ENCODE results near the gene OCIAD2. TPM values are rescaled to one million over a fixed set of nuclear protein-coding genes. Genes with fewer than 3 reads are reported as not detected.
"Not testable (repeated sequence)": the region's sequence is repeated elsewhere in the genome, so short reads cannot be mapped to it uniquely, and the experiment has no call there.

OCIAD2 gene
- total RNA-seq, 2 donors from 2014 or later: 65.7 to 73.9 TPM

DNA sequence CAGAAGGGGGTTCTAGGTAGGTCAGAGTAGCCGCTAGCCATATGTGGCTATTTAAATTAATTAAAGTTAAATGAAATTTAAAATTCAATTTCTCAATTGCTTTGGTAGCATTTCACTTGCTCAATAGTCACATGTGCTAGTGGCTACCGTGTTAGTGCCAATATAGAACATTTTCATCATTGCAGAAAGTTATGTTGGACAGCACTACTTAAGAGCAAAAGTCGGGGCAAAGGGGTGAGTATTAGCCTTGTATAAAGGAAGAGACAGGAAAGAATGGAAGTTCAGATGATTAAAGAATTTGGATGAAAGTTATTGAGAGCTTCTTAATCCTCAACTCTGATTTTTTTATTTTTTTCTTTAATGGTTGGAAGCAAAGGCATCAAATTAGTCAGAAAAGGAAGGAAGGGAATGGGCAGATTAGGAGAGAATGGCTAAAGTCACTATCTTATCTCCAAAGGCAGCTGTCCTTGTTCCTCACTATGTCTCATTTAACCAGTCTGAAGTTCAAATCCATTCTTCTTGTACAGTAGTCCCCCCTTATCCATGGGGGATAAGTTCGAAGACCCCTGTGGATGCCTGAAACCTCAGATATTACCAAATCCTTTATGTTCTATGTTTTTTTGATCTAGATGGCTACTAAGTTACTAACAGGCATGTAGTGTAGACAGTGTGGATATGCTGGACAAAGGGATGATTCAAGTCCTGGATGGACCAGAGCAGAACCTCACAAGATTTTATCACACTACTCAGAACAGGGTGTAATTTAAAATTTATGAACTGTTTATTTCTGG is 52.8 kb downstream of the OCIAD2 start:
- no peak overlapping the region for H3K27ac ChIP-seq (ENCODE audit: low read depth, low read length)
- Mint-ChIP-seq H3K4me3 (no peak overlapping the region), H3K9me3 (no peaks in the 10 kb centered on the region), H3K27me3 (ENCODE audit: insufficient read depth) (no peaks in the 10 kb centered on the region), H3K27ac (no peak overlapping the region), H3K36me3 (ENCODE audit: low read depth) (peaks cover 72% of the 10 kb centered on the region), H3K4me1 (no peaks in the 10 kb centered on the region)
- peaks cover 86% of the 10 kb centered on the region for H3K36me3 ChIP-seq (ENCODE audit: control insufficient read depth, insufficient read depth, low read length)
- DNase-seq: no peak
- no peak overlapping the region for H3K9ac ChIP-seq (ENCODE audit: extremely low read depth, low read length, poor library complexity, severe bottlenecking)
- H3K4me3 ChIP-seq (ENCODE audit: low read length): no peak overlapping the region
- H3K9me3 ChIP-seq (ENCODE audit: control insufficient read depth, low read length): no peaks in the 10 kb centered on the region
- no peaks in the 10 kb centered on the region for H3K27me3 ChIP-seq (ENCODE audit: control insufficient read depth, insufficient read depth, low read length, poor library complexity, severe bottlenecking)
- H3K4me1 ChIP-seq (ENCODE audit: control insufficient read depth, insufficient read depth, low read length): no peaks in the 10 kb centered on the region
- TF ChIP-seq, protein P1, sequence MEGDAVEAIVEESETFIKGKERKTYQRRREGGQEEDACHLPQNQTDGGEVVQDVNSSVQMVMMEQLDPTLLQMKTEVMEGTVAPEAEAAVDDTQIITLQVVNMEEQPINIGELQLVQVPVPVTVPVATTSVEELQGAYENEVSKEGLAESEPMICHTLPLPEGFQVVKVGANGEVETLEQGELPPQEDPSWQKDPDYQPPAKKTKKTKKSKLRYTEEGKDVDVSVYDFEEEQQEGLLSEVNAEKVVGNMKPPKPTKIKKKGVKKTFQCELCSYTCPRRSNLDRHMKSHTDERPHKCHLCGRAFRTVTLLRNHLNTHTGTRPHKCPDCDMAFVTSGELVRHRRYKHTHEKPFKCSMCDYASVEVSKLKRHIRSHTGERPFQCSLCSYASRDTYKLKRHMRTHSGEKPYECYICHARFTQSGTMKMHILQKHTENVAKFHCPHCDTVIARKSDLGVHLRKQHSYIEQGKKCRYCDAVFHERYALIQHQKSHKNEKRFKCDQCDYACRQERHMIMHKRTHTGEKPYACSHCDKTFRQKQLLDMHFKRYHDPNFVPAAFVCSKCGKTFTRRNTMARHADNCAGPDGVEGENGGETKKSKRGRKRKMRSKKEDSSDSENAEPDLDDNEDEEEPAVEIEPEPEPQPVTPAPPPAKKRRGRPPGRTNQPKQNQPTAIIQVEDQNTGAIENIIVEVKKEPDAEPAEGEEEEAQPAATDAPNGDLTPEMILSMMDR (conservative IDR thresholded peaks at IDR 0.05): no peak
- WGBS, 2 experiments (ENCODE audit: insufficient coverage in 1 of 2, insufficient read length in 1 of 2): 95 to 100% methylated on average over 2 to 4 of the region's 4 CpGs

DNA sequence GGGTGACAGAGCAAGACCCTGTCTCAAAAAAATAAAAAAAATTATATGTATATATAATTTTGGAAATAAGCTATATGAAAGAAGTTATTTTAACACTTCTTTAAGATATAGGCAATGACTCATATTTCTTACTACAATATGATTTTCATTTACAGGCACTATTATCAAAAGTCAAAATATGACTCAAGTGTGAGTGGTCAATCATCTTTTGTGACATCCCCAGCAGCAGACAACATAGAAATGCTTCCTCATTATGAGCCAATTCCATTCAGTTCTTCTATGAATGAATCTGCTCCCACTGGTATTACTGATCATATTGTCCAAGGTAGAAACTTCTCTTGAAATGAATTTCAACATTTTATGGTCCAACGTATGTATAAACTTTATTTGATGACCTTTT is 54.9 kb downstream of the OCIAD2 start:
- no peak overlapping the region for H3K4me3 Mint-ChIP-seq
- DNase-seq: no peak
- no peaks in the 10 kb centered on the region for H3K27me3 Mint-ChIP-seq (ENCODE audit: insufficient read depth)
- H3K4me1 ChIP-seq (ENCODE audit: control insufficient read depth, insufficient read depth, low read length): no peaks in the 10 kb centered on the region
- TF ChIP-seq, protein P1 (conservative IDR thresholded peaks at IDR 0.05): no peak
- WGBS, 2 experiments (ENCODE audit: insufficient coverage in 1 of 2, insufficient read length in 1 of 2): 82 to 95% methylated on average over 1 of the region's 1 CpG
- H3K9me3 Mint-ChIP-seq: peaks cover 4% of the 10 kb centered on the region
- H3K27ac Mint-ChIP-seq: peak overlapping the region; percentile 33
- no peaks in the 10 kb centered on the region for H3K4me1 Mint-ChIP-seq
- no peak overlapping the region for H3K4me3 ChIP-seq (ENCODE audit: low read length)
- no peaks in the 10 kb centered on the region for H3K27me3 ChIP-seq (ENCODE audit: control insufficient read depth, insufficient read depth, low read length, poor library complexity, severe bottlenecking)
- peaks cover 9% of the 10 kb centered on the region for H3K9me3 ChIP-seq (ENCODE audit: control insufficient read depth, low read length)
- H3K36me3 ChIP-seq (ENCODE audit: control insufficient read depth, insufficient read depth, low read length): peaks cover 90% of the 10 kb centered on the region
- H3K27ac ChIP-seq (ENCODE audit: low read depth, low read length): no peak overlapping the region
- no peak overlapping the region for H3K9ac ChIP-seq (ENCODE audit: extremely low read depth, low read length, poor library complexity, severe bottlenecking)
- peaks cover 72% of the 10 kb centered on the region for H3K36me3 Mint-ChIP-seq (ENCODE audit: low read depth)

DNA sequence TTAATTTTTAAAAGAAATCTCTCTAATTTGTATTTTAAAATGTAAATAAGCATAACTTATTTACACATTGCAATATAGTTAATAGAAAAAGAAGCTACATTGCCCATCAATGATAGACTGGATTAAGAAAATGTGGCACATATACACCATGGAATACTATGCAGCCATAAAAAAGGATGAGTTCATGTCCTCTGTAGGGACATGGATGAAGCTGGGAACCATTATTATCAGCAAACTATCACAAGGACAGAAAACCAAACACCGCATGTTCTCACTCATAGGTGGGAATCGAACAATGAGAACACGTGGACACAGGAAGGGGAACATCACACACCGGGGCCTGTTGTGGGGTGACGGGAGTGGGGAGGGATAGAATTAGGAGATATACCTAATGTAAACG is 57.8 kb downstream of the OCIAD2 start:
- H3K9ac ChIP-seq (ENCODE audit: extremely low read depth, low read length, poor library complexity, severe bottlenecking); DNase-seq; H3K27ac Mint-ChIP-seq; H3K4me1 Mint-ChIP-seq; H3K27ac ChIP-seq (ENCODE audit: low read depth, low read length); H3K9me3 ChIP-seq (ENCODE audit: control insufficient read depth, low read length); H3K27me3 ChIP-seq (ENCODE audit: control insufficient read depth, insufficient read depth, low read length, poor library complexity, severe bottlenecking); H3K4me3 ChIP-seq (ENCODE audit: low read length); H3K4me3 Mint-ChIP-seq; H3K9me3 Mint-ChIP-seq; H3K4me1 ChIP-seq (ENCODE audit: control insufficient read depth, insufficient read depth, low read length); H3K27me3 Mint-ChIP-seq (ENCODE audit: insufficient read depth): not testable (repeated sequence)
- H3K36me3 Mint-ChIP-seq (ENCODE audit: low read depth): peaks cover 80% of the 10 kb centered on the region
- WGBS, 2 experiments (ENCODE audit: insufficient coverage in 1 of 2, insufficient read length in 1 of 2): 94 to 100% methylated on average over 5 of the region's 6 CpGs
- H3K36me3 ChIP-seq (ENCODE audit: control insufficient read depth, insufficient read depth, low read length): peaks cover 89% of the 10 kb centered on the region

Data from endodermal cell (in vitro differentiated cells).